GM21423 (cell line): ENCODE measurements around the gene UBTF.

ENCODE experiments used
- ATAC-seq: cut with Tn5 transposase; IDR thresholded peaks from one replicate; pipeline ENCODE4 v1.9.1; 2021; ENCODE audit warnings: mild to moderate bottlenecking, moderate library complexity; ENCODE audit not compliant: unreplicated experiment

Gene UBTF

GRCh38 chr17:44214230-44214494 lies 5.3 kb downstream of the UBTF start:
- ATAC-seq: no peak

- no peak for ATAC-seq
Measured at GRCh38 chr17:44213403-44214229, 5.9 kb downstream of the UBTF start.

GRCh38 chr17:44212507-44213402 lies 6.7 kb downstream of the UBTF start:
- no peak for ATAC-seq

- ATAC-seq: no peak
Measured at GRCh38 chr17:44211281-44212265, 7.9 kb downstream of the UBTF start.

- ATAC-seq: peak; percentile 67
Measured at GRCh38 chr17:44210342-44211192, 8.9 kb downstream of the UBTF start.

- ATAC-seq: no peak
Measured at GRCh38 chr17:44209786-44210341, 9.6 kb downstream of the UBTF start.

- ATAC-seq: no peak
Measured at GRCh38 chr17:44207743-44208142, 11.7 kb downstream of the UBTF start.

GRCh38 chr17:44207319-44207718 lies 12.2 kb downstream of the UBTF start:
- ATAC-seq: no peak

- ATAC-seq: no peak
Measured at GRCh38 chr17:44206825-44207155, 12.7 kb downstream of the UBTF start.

GRCh38 chr17:44205962-44206824 lies 13.3 kb downstream of the UBTF start:
- ATAC-seq: no peak

GRCh38 chr17:44204441-44204882 lies 15.0 kb downstream of the UBTF start:
- ATAC-seq: no peak

GRCh38 chr17:44203731-44204440 lies 15.6 kb downstream of the UBTF start:
- no peak for ATAC-seq

GRCh38 chr17:44202756-44203155 lies 16.7 kb downstream of the UBTF start:
- ATAC-seq: no peak

- no peak for ATAC-seq
Measured at GRCh38 chr17:44200478-44201155, 18.9 kb downstream of the UBTF start.

GRCh38 chr17:44199553-44200477 lies 19.7 kb downstream of the UBTF start, which contains the start of gene ATXN7L3:
ATXN7L3 (minus strand) TSS chr17:44199884; CDS start chr17:44198070, 1,814 bp downstream.
- ATAC-seq: peak; percentile 66
